ENCODE results near the gene PWP1. TPM values are rescaled to one million over a fixed set of nuclear protein-coding genes. Genes with fewer than 3 reads are reported as not detected.

The PWP1 gene
- total RNA-seq, 1 donor from 2014 or later: 84.0 TPM

- intact Hi-C loops (cut with DNase I): no loop called here
- Histone ChIP-seq H3K4me3 (no peak overlapping the region), H3K4me1 (no peaks in the 10 kb centered on the region), H3K27me3 (no peaks in the 10 kb centered on the region), H3K9me3 (no peaks in the 10 kb centered on the region), H3K36me3 (no peaks in the 10 kb centered on the region), H3K27ac (no peak overlapping the region)
- no peak for DNase-seq (ENCODE audit: extremely low spot score in 2 of 2)
- no peak for TF ChIP-seq CTCF (IDR thresholded peaks at IDR 0.05)
- no peak for TF ChIP-seq POLR2AphosphoS5 (IDR thresholded peaks at IDR 0.05; ENCODE audit: insufficient read depth in 1 of 2, low read depth in 1 of 2)
- no peak for TF ChIP-seq POLR2A (IDR thresholded peaks at IDR 0.05)
Observed at GRCh38 chr12:107666009-107666408, 19.6 kb upstream of the PWP1 start.

- no peak overlapping the region for H3K4me3 ChIP-seq
- no peaks in the 10 kb centered on the region for H3K4me1 ChIP-seq
- H3K36me3 ChIP-seq: no peaks in the 10 kb centered on the region
- H3K27me3 ChIP-seq: no peaks in the 10 kb centered on the region
- DNase-seq (ENCODE audit: extremely low spot score in 2 of 2): no peak
- no peaks in the 10 kb centered on the region for H3K9me3 ChIP-seq
- no peak overlapping the region for H3K27ac ChIP-seq
- no peak for TF ChIP-seq POLR2A (IDR thresholded peaks at IDR 0.05)
- no peak for TF ChIP-seq POLR2AphosphoS5 (IDR thresholded peaks at IDR 0.05; ENCODE audit: insufficient read depth in 1 of 2, low read depth in 1 of 2)
- no peak for TF ChIP-seq CTCF (IDR thresholded peaks at IDR 0.05)
- intact Hi-C loops (cut with DNase I): no loop called here
Observed at GRCh38 chr12:107667464-107667863, 18.1 kb upstream of the PWP1 start.

- no peak overlapping the region for H3K4me3 ChIP-seq
- H3K27me3 ChIP-seq: no peaks in the 10 kb centered on the region
- DNase-seq (ENCODE audit: extremely low spot score in 2 of 2): no peak
- intact Hi-C loops (cut with DNase I): no loop called here
- TF ChIP-seq CTCF (IDR thresholded peaks at IDR 0.05) (no peak), POLR2A (IDR thresholded peaks at IDR 0.05) (no peak), POLR2AphosphoS5 (IDR thresholded peaks at IDR 0.05; ENCODE audit: insufficient read depth in 1 of 2, low read depth in 1 of 2) (no peak)
- no peaks in the 10 kb centered on the region for H3K36me3 ChIP-seq
- no peaks in the 10 kb centered on the region for H3K9me3 ChIP-seq
- no peaks in the 10 kb centered on the region for H3K4me1 ChIP-seq
- H3K27ac ChIP-seq: no peak overlapping the region
Observed at GRCh38 chr12:107668320-107669098, 17.1 kb upstream of the PWP1 start.

- H3K36me3 ChIP-seq: no peaks in the 10 kb centered on the region
- H3K27me3 ChIP-seq: no peaks in the 10 kb centered on the region
- DNase-seq (ENCODE audit: extremely low spot score in 2 of 2): no peak
- no peak overlapping the region for H3K27ac ChIP-seq
- H3K9me3 ChIP-seq: no peaks in the 10 kb centered on the region
- TF ChIP-seq CTCF (IDR thresholded peaks at IDR 0.05) (no peak), POLR2A (IDR thresholded peaks at IDR 0.05) (no peak), POLR2AphosphoS5 (IDR thresholded peaks at IDR 0.05; ENCODE audit: insufficient read depth in 1 of 2, low read depth in 1 of 2) (no peak)
- no peaks in the 10 kb centered on the region for H3K4me1 ChIP-seq
- H3K4me3 ChIP-seq: no peak overlapping the region
- intact Hi-C loops (cut with DNase I): no loop called here
Observed at GRCh38 chr12:107669946-107670345, 15.7 kb upstream of the PWP1 start.

- no peaks in the 10 kb centered on the region for H3K36me3 ChIP-seq
- H3K27me3 ChIP-seq: no peaks in the 10 kb centered on the region
- intact Hi-C loops (cut with DNase I): no loop called here
- H3K9me3 ChIP-seq: no peaks in the 10 kb centered on the region
- no peaks in the 10 kb centered on the region for H3K4me1 ChIP-seq
- DNase-seq (ENCODE audit: extremely low spot score in 2 of 2): no peak
- TF ChIP-seq CTCF (IDR thresholded peaks at IDR 0.05) (no peak), POLR2A (IDR thresholded peaks at IDR 0.05) (no peak), POLR2AphosphoS5 (IDR thresholded peaks at IDR 0.05; ENCODE audit: insufficient read depth in 1 of 2, low read depth in 1 of 2) (no peak)
- no peak overlapping the region for H3K27ac ChIP-seq
- H3K4me3 ChIP-seq: no peak overlapping the region
Observed at GRCh38 chr12:107670999-107671643, 14.5 kb upstream of the PWP1 start.
